OCI-LY7 (cell line): ENCODE data around the gene UVSSA.

ENCODE experiments used
- EZH2phosphoT487 ChIP-seq: fragments of 200-600 bp; sonication (generic); IDR thresholded peaks from 2 replicates; pipeline ENCODE4 v1.6.1; 2018; ENCODE audit warnings: low read depth, borderline replicate concordance, mild to moderate bottlenecking, mixed run types, antibody characterized with exemption, low read length, moderate library complexity, mixed read lengths
- TF ChIP-seq, protein P1 (sequence below): fragments of 200-600 bp; sonication (generic); conservative IDR thresholded peaks from 2 replicates; pipeline ENCODE4 v1.5.1; 2014; ENCODE audit warnings: mild to moderate bottlenecking, antibody characterized with exemption, low read length, moderate library complexity, mixed read lengths

DNA sequence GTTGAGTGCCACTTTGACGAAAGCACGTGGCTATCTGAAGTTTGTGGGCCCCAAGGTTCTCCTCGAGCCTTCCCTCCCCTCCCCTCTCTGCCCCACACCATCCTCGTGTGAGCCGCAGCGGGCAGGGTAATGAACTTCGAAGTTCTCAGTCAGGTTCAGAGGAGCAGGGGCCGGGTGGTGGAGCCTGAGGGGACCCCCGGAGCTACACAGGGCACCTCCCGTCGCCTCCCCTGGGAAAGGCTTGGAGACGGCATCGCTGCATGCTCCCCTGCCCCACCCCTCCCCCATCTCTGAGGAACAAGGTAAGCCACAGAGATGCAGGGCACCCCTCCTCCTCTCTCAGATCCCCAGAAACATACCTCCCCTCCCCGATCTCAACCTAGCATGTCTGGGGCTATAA lies 62.1 kb downstream of the UVSSA start:
- TF ChIP-seq, protein P1, sequence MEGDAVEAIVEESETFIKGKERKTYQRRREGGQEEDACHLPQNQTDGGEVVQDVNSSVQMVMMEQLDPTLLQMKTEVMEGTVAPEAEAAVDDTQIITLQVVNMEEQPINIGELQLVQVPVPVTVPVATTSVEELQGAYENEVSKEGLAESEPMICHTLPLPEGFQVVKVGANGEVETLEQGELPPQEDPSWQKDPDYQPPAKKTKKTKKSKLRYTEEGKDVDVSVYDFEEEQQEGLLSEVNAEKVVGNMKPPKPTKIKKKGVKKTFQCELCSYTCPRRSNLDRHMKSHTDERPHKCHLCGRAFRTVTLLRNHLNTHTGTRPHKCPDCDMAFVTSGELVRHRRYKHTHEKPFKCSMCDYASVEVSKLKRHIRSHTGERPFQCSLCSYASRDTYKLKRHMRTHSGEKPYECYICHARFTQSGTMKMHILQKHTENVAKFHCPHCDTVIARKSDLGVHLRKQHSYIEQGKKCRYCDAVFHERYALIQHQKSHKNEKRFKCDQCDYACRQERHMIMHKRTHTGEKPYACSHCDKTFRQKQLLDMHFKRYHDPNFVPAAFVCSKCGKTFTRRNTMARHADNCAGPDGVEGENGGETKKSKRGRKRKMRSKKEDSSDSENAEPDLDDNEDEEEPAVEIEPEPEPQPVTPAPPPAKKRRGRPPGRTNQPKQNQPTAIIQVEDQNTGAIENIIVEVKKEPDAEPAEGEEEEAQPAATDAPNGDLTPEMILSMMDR = no peak
- TF ChIP-seq EZH2phosphoT487 = no peak
